Left cardiac atrium (tissue), 4 donors: ENCODE data around the gene RNLS. TPM values are rescaled to one million over a fixed set of nuclear protein-coding genes. Genes with fewer than 3 reads are reported as not detected.
A peak's percentile ranks its signal among the peaks of the same experiment; 100 is the strongest.

Experiments used
- ATAC-seq, 2 donors: fragments of 200-7000 bp; cut with Tn5 transposase; one replicate each; pipeline ENCODE4 v1.9.1; 2020; ENCODE audit warnings: mild to moderate bottlenecking in 2 of 2, moderate library complexity in 2 of 2
- DNase-seq: peaks from one replicate; pipeline ENCODE4 v3.0.0-alpha.2; 2020
- intact Hi-C, 2 donors: fragments of 100-400 bp; cut with DNase I; formaldehyde crosslinking; loops; one replicate each; pipeline versions ENCODE4 v1.14.1 to v1.15.1; 2022 to 2023
- total RNA-seq, 2 donors: library from RNA; stranded (reverse); fragmentation: NEBNext Ultra II Directional; extraction: Animal tissue kit (Norgen Biotek cat#: 25700); gene quantifications; one replicate each; pipeline ENCODE4 v1.2.1, GENCODE V29; 2021
- donor health status: DM: no; HTN: yes; CAD: no.
- donor health status: DM: no; HTN: yes; CAD: no; lungs with severe emphysema.
- donor health status: DM: yes; HTN: yes; CAD: no.
- donor health status: Dilated cardiomyopathy.

The RNLS gene
- total RNA-seq, 2 donors from 2014 or later, result 10.0 to 13.6 TPM

GRCh38 chr10:88459530-88459929 lies 123.6 kb downstream of the RNLS start:
- intact Hi-C loops, result no loop called here
- ATAC-seq (no peak), DNase-seq (no peak)

- DNase-seq, result no peak
- no peak for ATAC-seq
- intact Hi-C loops, result no loop called here
These were observed 124.9 kb downstream of the RNLS start for GRCh38 chr10:88458209-88458608.

GRCh38 chr10:88457660-88458059 lies 125.5 kb downstream of the RNLS start:
- DNase-seq, result no peak
- ATAC-seq, result no peak
- intact Hi-C loops, result no loop called here

- intact Hi-C loops, result no loop called here
- no peak for DNase-seq
- ATAC-seq, result peak in 1 of 2 donors; percentile 64
These were observed 126.4 kb downstream of the RNLS start for GRCh38 chr10:88456730-88457129.

GRCh38 chr10:88455831-88456230 lies 127.3 kb downstream of the RNLS start:
- intact Hi-C loops, result no loop called here
- ATAC-seq (peak in 1 of 2 donors; percentile 55), DNase-seq (no peak)

- DNase-seq (no peak), ATAC-seq (no peak)
- intact Hi-C loops, result no loop called here
These were observed 132.9 kb downstream of the RNLS start for GRCh38 chr10:88450201-88450600.

- intact Hi-C loops, result no loop called here
- peak; percentile 19 for DNase-seq
- ATAC-seq, result peak; percentile 29 to 84
These were observed 140.4 kb downstream of the RNLS start for GRCh38 chr10:88442716-88443115.

GRCh38 chr10:88440541-88440940 lies 142.6 kb downstream of the RNLS start:
- ATAC-seq (no peak), DNase-seq (no peak)
- intact Hi-C loops, result no loop called here

- DNase-seq, result no peak
- no peak for ATAC-seq
- intact Hi-C loops, result no loop called here
These were observed 143.2 kb downstream of the RNLS start for GRCh38 chr10:88439932-88440331.

- no peak for DNase-seq
- no peak for ATAC-seq
- intact Hi-C loops, result no loop called here
These were observed 145.7 kb downstream of the RNLS start for GRCh38 chr10:88437411-88437810.

- DNase-seq (no peak), ATAC-seq (peak; percentile 39 to 41)
- intact Hi-C loops, result no loop called here
These were observed 149.4 kb downstream of the RNLS start for GRCh38 chr10:88433565-88434186.

- DNase-seq (no peak), ATAC-seq (no peak)
- intact Hi-C loops, result no loop called here
These were observed 152.0 kb downstream of the RNLS start for GRCh38 chr10:88431103-88431502.

- intact Hi-C loops, result no loop called here
- no peak for DNase-seq
- ATAC-seq, result no peak
These were observed 154.1 kb downstream of the RNLS start for GRCh38 chr10:88428976-88429375.

GRCh38 chr10:88428442-88428841 lies 154.7 kb downstream of the RNLS start:
- ATAC-seq, result peak; percentile 57 to 75
- intact Hi-C loops, result no loop called here
- no peak for DNase-seq

- DNase-seq, result no peak
- ATAC-seq, result no peak
- intact Hi-C loops, result no loop called here
These were observed 156.1 kb downstream of the RNLS start for GRCh38 chr10:88427024-88427423.

- ATAC-seq (no peak), DNase-seq (no peak)
- intact Hi-C loops, result no loop called here
These were observed 158.2 kb downstream of the RNLS start for GRCh38 chr10:88424881-88425280.

GRCh38 chr10:88423732-88424131 lies 159.4 kb downstream of the RNLS start:
- DNase-seq, result no peak
- intact Hi-C loops, result no loop called here

GRCh38 chr10:88421590-88421989 lies 161.5 kb downstream of the RNLS start:
- ATAC-seq (no peak), DNase-seq (no peak)
- intact Hi-C loops, result no loop called here

More at GRCh38 chr10:88423732-88424131, 159.4 kb downstream of the RNLS start:
- no peak for ATAC-seq

GRCh38 chr10:88418871-88419270 lies 164.2 kb downstream of the RNLS start:
- intact Hi-C loops, result no loop called here
- no peak for DNase-seq
- ATAC-seq, result no peak

- DNase-seq (no peak), ATAC-seq (no peak)
- intact Hi-C loops, result no loop called here
These were observed 165.6 kb downstream of the RNLS start for GRCh38 chr10:88417387-88418030.

- ATAC-seq, result no peak
- DNase-seq, result no peak
- intact Hi-C loops, result no loop called here
These were observed 166.3 kb downstream of the RNLS start for GRCh38 chr10:88416801-88417200.
